Breast epithelium (tissue), 3 donors: Measurements from ENCODE around the gene HACE1.

Source experiments
- CTCF ChIP-seq, 3 donors: fragments of 450-650 bp; IDR thresholded peaks; one replicate each; pipeline ENCODE4 v1.5.1; 2016 to 2017; ENCODE audit warnings: antibody characterized with exemption in 3 of 3, mild to moderate bottlenecking in 3 of 3, moderate library complexity in 3 of 3
- POLR2AphosphoS5 ChIP-seq, 3 donors: sonication (generic); formaldehyde crosslinking; IDR thresholded peaks; one replicate each; pipeline ENCODE4 v1.6.1; 2017; ENCODE audit warnings: antibody characterized with exemption in 3 of 3

GRCh38 chr6:104714796-104715195 is 144.9 kb downstream of the HACE1 start:
- TF ChIP-seq POLR2AphosphoS5 (IDR thresholded peaks at IDR 0.05), result no peak
- TF ChIP-seq CTCF (IDR thresholded peaks at IDR 0.05), result no peak
